Measurements from ENCODE around the gene PSMB2. TPM values are rescaled to one million over a fixed set of nuclear protein-coding genes. Genes with fewer than 3 reads are reported as not detected.
A peak's percentile ranks its signal among the peaks of the same experiment; 100 is the strongest.

The PSMB2 gene
- total RNA-seq, 1 donor from 2014 or later, result 98.6 TPM

- no peak for TF ChIP-seq EZH2 (IDR thresholded peaks at IDR 0.05; ENCODE audit: insufficient read depth, low read length)
- no peak for TF ChIP-seq CTCF (IDR thresholded peaks at IDR 0.05; ENCODE audit: insufficient read depth, low read depth, low read length)
- H3K27ac Mint-ChIP-seq (ENCODE audit: unreplicated experiment), result no peak overlapping the region
- no peak overlapping the region for H3K27ac ChIP-seq (ENCODE audit: low read depth, low read length)
- no peak overlapping the region for H3K4me3 ChIP-seq (ENCODE audit: insufficient read depth, low read depth, low read length)
- no peak overlapping the region for H3K9ac ChIP-seq (ENCODE audit: low read length)
- FAIRE-seq (no peak), DNase-seq (ENCODE audit: low read depth) (no peak)
- H3K4me1 ChIP-seq (ENCODE audit: insufficient read depth, low read length), result peaks cover 8% of the 10 kb centered on the region
- peaks cover 49% of the 10 kb centered on the region for H3K27me3 Mint-ChIP-seq (ENCODE audit: low read depth, unreplicated experiment)
- no peaks in the 10 kb centered on the region for H3K36me3 ChIP-seq (ENCODE audit: insufficient read depth, low read length)
- no peak overlapping the region for H2AFZ ChIP-seq (ENCODE audit: low read depth, low read length)
- peaks cover 63% of the 10 kb centered on the region for H3K27me3 ChIP-seq (ENCODE audit: insufficient read depth, low read length)
- H3K9me3 Mint-ChIP-seq (ENCODE audit: unreplicated experiment), result peaks cover 6% of the 10 kb centered on the region
- H3K4me2 ChIP-seq (ENCODE audit: low read length), result no peak overlapping the region
- H3K9me3 ChIP-seq (ENCODE audit: insufficient read depth, low read depth, low read length), result no peaks in the 10 kb centered on the region
- H4K20me1 ChIP-seq (ENCODE audit: insufficient read depth, low read length), result peaks cover 35% of the 10 kb centered on the region
- H3K4me3 Mint-ChIP-seq (ENCODE audit: unreplicated experiment), result peak overlapping the region; percentile 25
- no peaks in the 10 kb centered on the region for H3K79me2 ChIP-seq (ENCODE audit: insufficient read depth, low read length)
- H3K36me3 Mint-ChIP-seq (ENCODE audit: low read depth, unreplicated experiment), result peaks cover 4% of the 10 kb centered on the region
- H3K4me1 Mint-ChIP-seq (ENCODE audit: low read depth, unreplicated experiment), result peaks cover 30% of the 10 kb centered on the region
Observed at GRCh38 chr1:35572296-35572695, 69.0 kb downstream of the PSMB2 start.

GRCh38 chr1:35571263-35571662, 70.1 kb downstream of the PSMB2 start:
- no peaks in the 10 kb centered on the region for H3K36me3 ChIP-seq (ENCODE audit: insufficient read depth, low read length)
- peaks cover 29% of the 10 kb centered on the region for H3K4me1 Mint-ChIP-seq (ENCODE audit: low read depth, unreplicated experiment)
- peak overlapping the region; percentile 55 for H3K4me3 Mint-ChIP-seq (ENCODE audit: unreplicated experiment)
- H3K9me3 Mint-ChIP-seq (ENCODE audit: unreplicated experiment), result peaks cover 3% of the 10 kb centered on the region
- FAIRE-seq (no peak), DNase-seq (ENCODE audit: low read depth) (no peak)
- H3K27ac ChIP-seq (ENCODE audit: low read depth, low read length), result no peak overlapping the region
- H3K4me3 ChIP-seq (ENCODE audit: insufficient read depth, low read depth, low read length), result no peak overlapping the region
- H3K4me2 ChIP-seq (ENCODE audit: low read length), result no peak overlapping the region
- peaks cover 42% of the 10 kb centered on the region for H4K20me1 ChIP-seq (ENCODE audit: insufficient read depth, low read length)
- TF ChIP-seq CTCF (IDR thresholded peaks at IDR 0.05; ENCODE audit: insufficient read depth, low read depth, low read length), result no peak
- no peak for TF ChIP-seq EZH2 (IDR thresholded peaks at IDR 0.05; ENCODE audit: insufficient read depth, low read length)
- peaks cover 53% of the 10 kb centered on the region for H3K27me3 ChIP-seq (ENCODE audit: insufficient read depth, low read length)
- H3K9ac ChIP-seq (ENCODE audit: low read length), result no peak overlapping the region
- peaks cover 8% of the 10 kb centered on the region for H3K4me1 ChIP-seq (ENCODE audit: insufficient read depth, low read length)
- H3K36me3 Mint-ChIP-seq (ENCODE audit: low read depth, unreplicated experiment), result peaks cover under 1% of the 10 kb centered on the region
- H3K79me2 ChIP-seq (ENCODE audit: insufficient read depth, low read length), result no peaks in the 10 kb centered on the region
- no peak overlapping the region for H2AFZ ChIP-seq (ENCODE audit: low read depth, low read length)
- H3K9me3 ChIP-seq (ENCODE audit: insufficient read depth, low read depth, low read length), result no peaks in the 10 kb centered on the region
- H3K27me3 Mint-ChIP-seq (ENCODE audit: low read depth, unreplicated experiment), result peaks cover 46% of the 10 kb centered on the region
- H3K27ac Mint-ChIP-seq (ENCODE audit: unreplicated experiment), result no peak overlapping the region

GRCh38 chr1:35570589-35571137, 70.7 kb downstream of the PSMB2 start:
- Histone ChIP-seq H3K9ac (ENCODE audit: low read length) (no peak overlapping the region), H4K20me1 (ENCODE audit: insufficient read depth, low read length) (peaks cover 48% of the 10 kb centered on the region), H3K36me3 (ENCODE audit: insufficient read depth, low read length) (no peaks in the 10 kb centered on the region), H3K79me2 (ENCODE audit: insufficient read depth, low read length) (no peaks in the 10 kb centered on the region), H3K4me3 (ENCODE audit: insufficient read depth, low read depth, low read length) (no peak overlapping the region), H3K9me3 (ENCODE audit: insufficient read depth, low read depth, low read length) (no peaks in the 10 kb centered on the region), H2AFZ (ENCODE audit: low read depth, low read length) (no peak overlapping the region), H3K4me2 (ENCODE audit: low read length) (no peak overlapping the region), H3K27ac (ENCODE audit: low read depth, low read length) (no peak overlapping the region), H3K27me3 (ENCODE audit: insufficient read depth, low read length) (peaks cover 47% of the 10 kb centered on the region), H3K4me1 (ENCODE audit: insufficient read depth, low read length) (peaks cover 8% of the 10 kb centered on the region)
- H3K4me1 Mint-ChIP-seq (ENCODE audit: low read depth, unreplicated experiment), result peaks cover 25% of the 10 kb centered on the region
- no peak overlapping the region for H3K27ac Mint-ChIP-seq (ENCODE audit: unreplicated experiment)
- peak overlapping the region; percentile 5 for H3K4me3 Mint-ChIP-seq (ENCODE audit: unreplicated experiment)
- FAIRE-seq (peak; percentile 34), DNase-seq (ENCODE audit: low read depth) (peak; percentile 53)
- H3K27me3 Mint-ChIP-seq (ENCODE audit: low read depth, unreplicated experiment), result peaks cover 40% of the 10 kb centered on the region
- no peak for TF ChIP-seq EZH2 (IDR thresholded peaks at IDR 0.05; ENCODE audit: insufficient read depth, low read length)
- TF ChIP-seq CTCF (IDR thresholded peaks at IDR 0.05; ENCODE audit: insufficient read depth, low read depth, low read length), result no peak
- no peaks in the 10 kb centered on the region for H3K9me3 Mint-ChIP-seq (ENCODE audit: unreplicated experiment)
- peaks cover 1% of the 10 kb centered on the region for H3K36me3 Mint-ChIP-seq (ENCODE audit: low read depth, unreplicated experiment)

Data from astrocyte (in vitro differentiated cells and primary cell).